K562 (cell line): ENCODE results near the gene PEX5L. TPM values are rescaled to one million over a fixed set of nuclear protein-coding genes. Genes with fewer than 3 reads are reported as not detected.

Experiments used
- ATAC-seq: fragments of 200-7000 bp; cut with Tn5 transposase; 3 replicates; pipeline ENCODE4 v1.9.1; 2020; ENCODE audit warnings: moderate library complexity
- BruUV-seq: library from RNA; stranded (reverse); fragments of 400-500 nt; replicated peaks from 2 replicates; lab custom pipeline; 2021; lab: Mats Ljungman, UMichigan
- CTCF ChIA-PET: fragments of 300-600 bp; formaldehyde crosslinking; extraction: SDS; loops from one replicate; lab custom pipeline; 2021; ENCODE audit warnings: low intra/inter-chr PET ratio; lab: Yijun Ruan, JAX
- POLR2A ChIA-PET: fragments of 300-600, 350-650 bp; sonication (Branson Sonifier 250); formaldehyde crosslinking; extraction: SDS; loops from one replicate; lab custom pipeline; 2021; ENCODE audit warnings: antibody characterized with exemption, inconsistent platforms; lab: Yijun Ruan, JAX
- DNase-seq, 4 experiments: peaks; one replicate each; pipeline versions ENCODE4 v3.0.0 to v3.0.0-alpha.2; 2011 to 2018; ENCODE audit warnings: low spot score in 3 of 4, mixed read lengths in 3 of 4; ENCODE audit errors: extremely low read depth in 1 of 4
- FAIRE-seq: peaks from 2 replicates; lab custom pipeline; 2011; peaks lifted over from hg19 to GRCh38; lab: Jason Lieb, UNC
- H2AFZ ChIP-seq: 2 replicates; pipeline ENCODE4 v1.6.0; 2011; ENCODE audit warnings: low read depth, low read length, control low read depth, inconsistent platforms
- H3K27ac ChIP-seq: fragments of 200-600 bp; 3 replicates; pipeline ENCODE4 v1.8.0; 2011; ENCODE audit warnings: low read depth, mild to moderate bottlenecking, control low read depth, inconsistent platforms, low read length, moderate library complexity, mixed read lengths; ENCODE audit errors: extremely low read depth
- H3K27me3 ChIP-seq, 2 experiments: fragments of 300-600 bp in 1 of 2; 2 replicates in 1 of 2; 3 replicates in 1 of 2; pipeline versions ENCODE4 v1.6.0 to v1.8.0; 2011; ENCODE audit warnings: inconsistent platforms in 2 of 2, low read length in 2 of 2, mild to moderate bottlenecking in 1 of 2, mixed read lengths in 1 of 2, moderate library complexity in 1 of 2; ENCODE audit not compliant: control insufficient read depth in 2 of 2, insufficient read depth in 2 of 2
- H3K36me3 ChIP-seq: fragments of 300-600 bp; 3 replicates; pipeline ENCODE4 v1.8.0; 2011; ENCODE audit warnings: mild to moderate bottlenecking, low read length, inconsistent platforms; ENCODE audit not compliant: control insufficient read depth, insufficient read depth
- H3K4me1 ChIP-seq, 2 experiments: fragments of 200-600 bp in 1 of 2; replicated peaks in 1 of 2; 2 replicates in 1 of 2; 3 replicates in 1 of 2; pipeline versions ENCODE4 v1.5.1 to v1.8.0; 2011; ENCODE audit warnings: inconsistent platforms in 2 of 2, low read length in 2 of 2, mild to moderate bottlenecking in 1 of 2, mixed read lengths in 1 of 2, moderate library complexity in 1 of 2; ENCODE audit not compliant: control insufficient read depth in 2 of 2, insufficient read depth in 2 of 2
- H3K4me2 ChIP-seq: 2 replicates; pipeline ENCODE4 v1.6.1; 2011; ENCODE audit warnings: low read length, control low read depth, inconsistent platforms, mixed read lengths; ENCODE audit not compliant: insufficient read depth
- H3K4me3 ChIP-seq: fragments of 200-600 bp; sonication (generic), shearing (Covaris generic); 2 replicates; pipeline ENCODE4 v1.5.1; 2016; ENCODE audit warnings: control low read depth, inconsistent platforms
- H3K79me2 ChIP-seq: fragments of 200-600 bp; 3 replicates; pipeline ENCODE4 v1.8.0; 2011; ENCODE audit warnings: low read length, inconsistent platforms; ENCODE audit not compliant: control insufficient read depth, insufficient read depth
- H3K9ac ChIP-seq, 2 experiments: 2 replicates each; pipeline versions ENCODE4 v1.6.0 to v1.6.1; 2011; ENCODE audit warnings: low read depth in 2 of 2, low read length in 2 of 2, control low read depth in 1 of 2, inconsistent platforms in 1 of 2, mild to moderate bottlenecking in 1 of 2, mixed read lengths in 1 of 2; ENCODE audit not compliant: insufficient read depth in 1 of 2
- H3K9me1 ChIP-seq: one replicate; pipeline ENCODE4 v1.6.0; 2011; ENCODE audit warnings: inconsistent platforms, mild to moderate bottlenecking, low read length, moderate library complexity; ENCODE audit not compliant: control insufficient read depth, insufficient read depth
- H3K9me3 ChIP-seq: replicated peaks from 2 replicates; pipeline ENCODE4 v1.5.1; 2011; ENCODE audit warnings: low read depth, low read length, inconsistent platforms; ENCODE audit not compliant: control insufficient read depth, insufficient read depth
- H4K20me1 ChIP-seq: replicated peaks from 2 replicates; pipeline ENCODE4 v1.6.1; 2011; ENCODE audit warnings: low read length, inconsistent platforms, mixed read lengths; ENCODE audit not compliant: control insufficient read depth, insufficient read depth
- ARID1B ChIP-seq: fragments of 450-650 bp; IDR thresholded peaks from 2 replicates; pipeline ENCODE4 v1.6.1; 2016; ENCODE audit warnings: antibody characterized with exemption, mild to moderate bottlenecking, inconsistent platforms
- CC2D1A ChIP-seq: fragments of 450-650 bp; IDR thresholded peaks from 2 replicates; pipeline ENCODE4 v1.6.1; 2017; ENCODE audit warnings: mild to moderate bottlenecking
- CTBP1 ChIP-seq: fragments of 450-650 bp; IDR thresholded peaks from 2 replicates; pipeline ENCODE4 v1.6.1; 2016; ENCODE audit warnings: borderline replicate concordance
- NFE2 ChIP-seq: IDR thresholded peaks from 2 replicates; pipeline ENCODE4 v1.6.1; 2014; ENCODE audit warnings: antibody characterized with exemption, low read depth
- RAD21 ChIP-seq, 2 experiments: fragments of 250-450 bp in 1 of 2; fragments of 450-650 bp in 1 of 2; sonication (Bioruptor Pico) in 1 of 2; formaldehyde crosslinking in 1 of 2; IDR thresholded peaks in 1 of 2; conservative IDR thresholded peaks in 1 of 2; 2 replicates each; pipeline versions ENCODE4 v1.4.0 to v1.8.0; 2020 to 2022; ENCODE audit warnings: mild to moderate bottlenecking in 2 of 2, moderate library complexity in 1 of 2
- ZBED1 ChIP-seq: IDR thresholded peaks from 2 replicates; pipeline ENCODE4 v1.6.1; 2014
- WGBS: fragments of 100-300 bp; shearing (Covaris generic); methylation state at CpG from one replicate; pipeline ENCODE4 v1.1.6; 2016; ENCODE audit warnings: low coverage, mixed read lengths; ENCODE audit not compliant: insufficient coverage; ENCODE audit errors: missing lambda C conversion rate; 5-methylcytosine and 5-hydroxymethylcytosine counted together
- in situ Hi-C: fragments of 300-500 bp; cut with MboI; formaldehyde crosslinking; loops from 4 replicates; pipeline ENCODE4 v1.15.0; 2018; ENCODE audit warnings: inconsistent platforms, mixed read lengths
- intact Hi-C: fragments of 100-400 bp; cut with micrococcal nuclease; formaldehyde crosslinking; loops from 2 replicates; pipeline ENCODE4 v1.14.2; 2022
- polyA plus RNA-seq, 8 experiments: library from polyadenylated mRNA; depleted of rRNA in 4 of 8; stranded (reverse) in 5 of 8; unstranded in 3 of 8; fragments of >200 nt; fragmentation: Nextera tagmentation in 2 of 8; fragmentation: Illumina TruSeq in 1 of 8; extraction: Ambion mirVana in 2 of 8; extraction: Trizol in 1 of 8; gene quantifications; 2 replicates each; pipeline versions ENCODE4 v1.2.1 to v1.2.3, GENCODE V29; 2011 to 2014; ENCODE audit warnings: inconsistent platforms in 1 of 8, missing spikeins in 1 of 8
- total RNA-seq, 7 experiments: library from RNA; depleted of rRNA in 6 of 7; stranded (reverse); fragments of >200 nt in 6 of 7; fragmentation: Illumina TruSeq in 2 of 7; extraction: Trizol in 2 of 7; gene quantifications; 2 replicates each; pipeline versions ENCODE4 v1.2.1 to v1.2.3, GENCODE V29; 2011 to 2021; ENCODE audit warnings: low replicate concordance in 1 of 7
- TF ChIP-seq, protein P1 (sequence below): fragments of 250-450 bp; sonication (Bioruptor Pico); IDR thresholded peaks from 2 replicates; pipeline ENCODE4 v1.4.0; 2020
- TF ChIP-seq, protein P2 (sequence below), 2 experiments: fragments of 450-650 bp; formaldehyde crosslinking in 1 of 2; IDR thresholded peaks; 2 replicates each; pipeline versions ENCODE4 v1.4.0 to v1.6.1; 2014 to 2020; ENCODE audit warnings: mild to moderate bottlenecking in 2 of 2, borderline replicate concordance in 1 of 2, low read depth in 1 of 2
- TF ChIP-seq, protein P3 (sequence below), 3 experiments: IDR thresholded peaks in 2 of 3; conservative IDR thresholded peaks in 1 of 3; 2 replicates each; pipeline ENCODE4 v1.5.1; 2011 to 2012; ENCODE audit warnings: low read length in 3 of 3, mild to moderate bottlenecking in 3 of 3, control low read depth in 2 of 3, improper control_type of control experiment in 1 of 3, inconsistent platforms in 1 of 3, low read depth in 1 of 3, mixed read lengths in 1 of 3, moderate library complexity in 1 of 3; ENCODE audit not compliant: insufficient read depth in 2 of 3

Gene PEX5L
- total and polyA plus RNA-seq, 9 of the 15 experiments (the other 6 are each of a cell fraction or from before 2014, with no cell fraction given) = not detected

DNA sequence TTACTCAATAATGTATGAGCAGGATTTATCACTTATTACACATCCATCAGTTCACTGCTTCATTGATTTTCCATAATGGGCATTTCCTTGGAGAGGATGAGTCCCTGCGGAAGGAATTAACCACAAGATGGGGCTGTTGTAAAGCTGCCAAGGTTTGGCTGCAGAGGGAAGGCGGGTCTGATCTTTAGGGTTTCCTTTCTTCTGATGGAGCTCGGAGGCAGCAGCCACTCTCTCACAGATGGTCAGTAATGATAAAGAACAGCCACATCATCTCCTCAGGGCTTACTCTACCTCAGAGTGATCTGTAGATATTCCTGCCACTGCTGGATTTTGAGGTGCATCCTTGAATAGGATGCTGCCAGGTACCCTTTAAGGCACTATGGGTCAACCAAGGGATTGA is 268.7 kb downstream of the PEX5L start:
- Histone ChIP-seq H3K9ac (no peak overlapping the region), H4K20me1 (no peaks in the 10 kb centered on the region), H2AFZ (no peak overlapping the region), H3K36me3 (no peaks in the 10 kb centered on the region), H3K27me3 (no peaks in the 10 kb centered on the region), H3K27ac (no peak overlapping the region), H3K9me3 (no peaks in the 10 kb centered on the region), H3K79me2 (no peaks in the 10 kb centered on the region), H3K4me2 (no peak overlapping the region), H3K9me1 (no peaks in the 10 kb centered on the region), H3K4me1 (no peaks in the 10 kb centered on the region), H3K4me3 (no peak overlapping the region)
- peak; percentile 91 for ATAC-seq
- in situ Hi-C loops = no loop called here
- 2% methylated on average over 3 of the region's 3 CpGs for WGBS
- FAIRE-seq = peak; percentile 65
- peak; percentile 59 to 64 (median 60) for DNase-seq
- intact Hi-C loops = loop anchor here (5.0 kb wide), 1 partner anchor 829 kb away; no protein-coding TSS in a partner anchor
- CTCF ChIA-PET = interaction anchor here (0.8 kb wide), 1 partner anchor 828 kb away, joined by 3 read pairs; no protein-coding TSS in a partner anchor
- TF ChIP-seq CC2D1A (0 out of 2 replicates have a peak, but pooled peaks have one; percentile 11), ZBED1 (no peak), NFE2 (peak; percentile 42; the same call in 1 of the 2 replicates), RAD21 (CRISPR knock-in tag; conservative IDR thresholded peaks at IDR 0.05 in 1 of 2, IDR thresholded peaks at IDR 0.05 in 1 of 2) (peak; percentile 46 to 71), CTBP1 (peak; percentile 43; the same call in 1 of the 2 replicates), ARID1B (0 out of 2 replicates have a peak, but pooled peaks have one; percentile 12)
- TF ChIP-seq, protein P1, sequence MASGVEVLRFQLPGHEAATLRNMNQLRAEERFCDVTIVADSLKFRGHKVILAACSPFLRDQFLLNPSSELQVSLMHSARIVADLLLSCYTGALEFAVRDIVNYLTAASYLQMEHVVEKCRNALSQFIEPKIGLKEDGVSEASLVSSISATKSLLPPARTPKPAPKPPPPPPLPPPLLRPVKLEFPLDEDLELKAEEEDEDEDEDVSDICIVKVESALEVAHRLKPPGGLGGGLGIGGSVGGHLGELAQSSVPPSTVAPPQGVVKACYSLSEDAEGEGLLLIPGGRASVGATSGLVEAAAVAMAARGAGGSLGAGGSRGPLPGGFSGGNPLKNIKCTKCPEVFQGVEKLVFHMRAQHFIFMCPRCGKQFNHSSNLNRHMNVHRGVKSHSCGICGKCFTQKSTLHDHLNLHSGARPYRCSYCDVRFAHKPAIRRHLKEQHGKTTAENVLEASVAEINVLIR (CRISPR knock-in tag) = no peak
- TF ChIP-seq, protein P2, sequence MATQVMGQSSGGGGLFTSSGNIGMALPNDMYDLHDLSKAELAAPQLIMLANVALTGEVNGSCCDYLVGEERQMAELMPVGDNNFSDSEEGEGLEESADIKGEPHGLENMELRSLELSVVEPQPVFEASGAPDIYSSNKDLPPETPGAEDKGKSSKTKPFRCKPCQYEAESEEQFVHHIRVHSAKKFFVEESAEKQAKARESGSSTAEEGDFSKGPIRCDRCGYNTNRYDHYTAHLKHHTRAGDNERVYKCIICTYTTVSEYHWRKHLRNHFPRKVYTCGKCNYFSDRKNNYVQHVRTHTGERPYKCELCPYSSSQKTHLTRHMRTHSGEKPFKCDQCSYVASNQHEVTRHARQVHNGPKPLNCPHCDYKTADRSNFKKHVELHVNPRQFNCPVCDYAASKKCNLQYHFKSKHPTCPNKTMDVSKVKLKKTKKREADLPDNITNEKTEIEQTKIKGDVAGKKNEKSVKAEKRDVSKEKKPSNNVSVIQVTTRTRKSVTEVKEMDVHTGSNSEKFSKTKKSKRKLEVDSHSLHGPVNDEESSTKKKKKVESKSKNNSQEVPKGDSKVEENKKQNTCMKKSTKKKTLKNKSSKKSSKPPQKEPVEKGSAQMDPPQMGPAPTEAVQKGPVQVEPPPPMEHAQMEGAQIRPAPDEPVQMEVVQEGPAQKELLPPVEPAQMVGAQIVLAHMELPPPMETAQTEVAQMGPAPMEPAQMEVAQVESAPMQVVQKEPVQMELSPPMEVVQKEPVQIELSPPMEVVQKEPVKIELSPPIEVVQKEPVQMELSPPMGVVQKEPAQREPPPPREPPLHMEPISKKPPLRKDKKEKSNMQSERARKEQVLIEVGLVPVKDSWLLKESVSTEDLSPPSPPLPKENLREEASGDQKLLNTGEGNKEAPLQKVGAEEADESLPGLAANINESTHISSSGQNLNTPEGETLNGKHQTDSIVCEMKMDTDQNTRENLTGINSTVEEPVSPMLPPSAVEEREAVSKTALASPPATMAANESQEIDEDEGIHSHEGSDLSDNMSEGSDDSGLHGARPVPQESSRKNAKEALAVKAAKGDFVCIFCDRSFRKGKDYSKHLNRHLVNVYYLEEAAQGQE (IDR thresholded peaks at IDR 0.05; ENCODE audit: borderline replicate concordance) = peak; percentile 28; the same call in 1 of the 2 replicates
- TF ChIP-seq, protein P2 (CRISPR knock-in tag; IDR thresholded peaks at IDR 0.05; ENCODE audit: low read depth) = no peak
- TF ChIP-seq, protein P3, sequence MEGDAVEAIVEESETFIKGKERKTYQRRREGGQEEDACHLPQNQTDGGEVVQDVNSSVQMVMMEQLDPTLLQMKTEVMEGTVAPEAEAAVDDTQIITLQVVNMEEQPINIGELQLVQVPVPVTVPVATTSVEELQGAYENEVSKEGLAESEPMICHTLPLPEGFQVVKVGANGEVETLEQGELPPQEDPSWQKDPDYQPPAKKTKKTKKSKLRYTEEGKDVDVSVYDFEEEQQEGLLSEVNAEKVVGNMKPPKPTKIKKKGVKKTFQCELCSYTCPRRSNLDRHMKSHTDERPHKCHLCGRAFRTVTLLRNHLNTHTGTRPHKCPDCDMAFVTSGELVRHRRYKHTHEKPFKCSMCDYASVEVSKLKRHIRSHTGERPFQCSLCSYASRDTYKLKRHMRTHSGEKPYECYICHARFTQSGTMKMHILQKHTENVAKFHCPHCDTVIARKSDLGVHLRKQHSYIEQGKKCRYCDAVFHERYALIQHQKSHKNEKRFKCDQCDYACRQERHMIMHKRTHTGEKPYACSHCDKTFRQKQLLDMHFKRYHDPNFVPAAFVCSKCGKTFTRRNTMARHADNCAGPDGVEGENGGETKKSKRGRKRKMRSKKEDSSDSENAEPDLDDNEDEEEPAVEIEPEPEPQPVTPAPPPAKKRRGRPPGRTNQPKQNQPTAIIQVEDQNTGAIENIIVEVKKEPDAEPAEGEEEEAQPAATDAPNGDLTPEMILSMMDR (IDR thresholded peaks at IDR 0.05 in 2 of 3, conservative IDR thresholded peaks at IDR 0.05 in 1 of 3; ENCODE audit: insufficient read depth in 2 of 3, low read depth in 1 of 3, low read length in 3 of 3) = peak; percentile 60 to 71 (median 70)
- POLR2A ChIA-PET = interaction anchor here (0.6 to 0.9 kb wide), 2 partner anchors 43 to 103 kb away, joined by 3 to 4 read pairs; no protein-coding TSS in a partner anchor
- no TSS peak for BruUV-seq
